Left kidney (tissue), 2 donors: ENCODE measurements around the gene CLDND1. TPM values are rescaled to one million over a fixed set of nuclear protein-coding genes. Genes with fewer than 3 reads are reported as not detected.

ENCODE experiments used
- DNase-seq: peaks from one replicate; pipeline ENCODE4 v3.0.0-alpha.2; 2013
- polyA plus RNA-seq: library from polyadenylated mRNA; unstranded; fragments of 120-200 nt; gene quantifications from one replicate; pipeline ENCODE4 v1.2.1, GENCODE V29; 2013; ENCODE audit not compliant: insufficient read length

The CLDND1 gene
- polyA plus RNA-seq, 1 donor, result 193 TPM

DNA sequence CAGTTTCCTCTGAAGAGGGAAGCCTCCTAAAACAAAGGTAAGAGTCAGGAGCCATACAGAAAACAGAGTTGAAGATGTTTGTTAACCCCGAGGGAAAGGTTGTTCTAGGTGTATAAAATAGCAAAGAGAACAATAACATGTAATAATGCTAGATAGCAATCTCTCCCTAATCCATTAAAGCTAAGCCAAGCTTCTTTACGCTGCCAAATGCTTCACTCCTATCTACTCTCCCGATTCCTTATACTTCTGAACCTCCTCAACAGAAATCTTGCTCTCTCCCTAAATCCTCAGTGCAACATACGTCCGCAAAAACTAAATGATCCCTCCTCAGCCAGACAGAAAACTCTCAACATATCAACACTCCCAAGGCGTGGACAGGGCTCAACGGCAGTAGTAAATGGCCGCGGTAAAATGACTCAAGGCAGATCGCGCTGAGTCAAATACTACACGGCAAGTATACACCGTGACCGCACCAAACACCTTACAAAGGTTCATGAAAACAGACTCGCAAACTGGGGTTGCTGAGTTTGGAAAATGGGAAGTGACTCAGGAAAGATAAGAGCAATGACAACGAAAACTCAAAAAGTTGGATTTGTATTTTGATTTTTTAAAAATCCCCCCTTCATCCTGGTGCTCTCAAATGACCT is 682 bp downstream of the CLDND1 start:
- peak; percentile 57 for DNase-seq

DNA sequence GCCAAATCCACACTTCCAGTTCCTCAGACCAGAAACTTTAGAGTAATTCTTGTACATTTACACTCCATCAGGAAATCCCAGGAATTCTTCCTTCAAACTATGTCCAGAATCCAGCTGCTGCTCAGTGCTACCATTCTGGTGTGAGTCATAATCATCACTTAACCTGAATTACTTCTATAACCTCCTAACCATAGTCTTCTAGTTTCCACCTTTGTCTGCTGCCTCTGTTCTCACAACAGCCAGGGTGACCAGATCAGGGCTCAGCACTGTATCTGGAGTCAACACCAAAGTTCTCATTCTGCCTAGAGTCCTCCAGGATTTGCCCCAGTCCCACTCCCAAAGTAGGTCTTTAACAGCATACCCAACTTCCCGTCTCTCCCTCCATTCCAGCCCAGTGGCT is 3.4 kb downstream of the CLDND1 start:
- no peak for DNase-seq

DNA sequence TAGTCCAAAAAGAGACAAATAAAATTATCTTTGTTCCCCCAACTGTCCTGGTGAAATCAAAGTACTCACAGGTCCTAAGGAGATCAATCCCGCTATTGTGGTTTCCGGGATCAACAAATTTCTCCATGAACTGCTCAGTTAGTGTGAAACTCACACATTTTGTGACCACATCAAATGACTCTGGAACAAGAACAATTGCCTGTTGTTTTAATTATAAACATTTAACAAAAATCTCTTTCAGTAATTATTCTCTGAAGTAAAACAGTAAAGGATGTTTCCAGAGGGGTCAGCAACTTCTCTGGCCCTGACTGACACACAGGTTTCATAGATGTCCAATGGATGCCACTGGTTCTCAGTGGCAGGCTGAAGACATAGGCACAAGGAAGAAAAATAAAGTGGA is 3.9 kb downstream of the CLDND1 start:
- no peak for DNase-seq

DNA sequence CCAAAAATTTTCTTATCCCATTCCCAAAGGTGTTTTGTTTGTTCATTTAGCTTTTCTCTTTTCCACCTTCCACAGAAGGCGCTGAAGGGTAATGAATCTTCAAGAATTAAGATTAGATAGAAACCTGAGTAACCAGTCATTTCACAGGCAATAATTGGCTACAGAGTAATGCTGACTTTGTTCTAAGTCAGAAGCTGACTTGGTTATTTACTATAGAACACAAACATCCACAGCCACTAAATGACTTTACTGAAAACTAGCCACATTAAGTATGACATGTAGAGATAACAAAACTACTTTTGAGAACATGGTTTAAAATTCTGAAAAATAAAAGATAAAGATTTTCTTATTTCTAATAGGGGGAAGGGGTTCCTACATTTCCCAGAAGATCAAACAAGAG is 7.8 kb downstream of the CLDND1 start:
- no peak for DNase-seq

DNA sequence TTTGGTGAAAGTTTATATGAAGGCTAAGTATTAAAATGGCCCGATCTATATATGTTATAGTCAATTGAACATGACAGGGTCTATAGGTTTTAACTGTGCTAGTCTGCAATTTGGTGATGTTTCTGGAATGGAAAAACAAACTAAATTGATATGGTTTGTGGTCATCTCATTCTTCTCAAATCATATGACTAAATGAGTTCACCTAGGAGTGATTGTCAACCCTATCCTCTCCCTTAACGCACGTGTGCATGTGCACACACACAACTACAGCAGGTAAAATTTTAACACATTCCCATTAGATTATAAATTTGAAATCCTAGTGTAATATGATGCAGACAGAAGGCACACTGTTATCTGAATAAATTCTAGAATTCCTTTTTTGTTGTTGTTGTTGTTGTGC is 9.0 kb downstream of the CLDND1 start:
- no peak for DNase-seq

DNA sequence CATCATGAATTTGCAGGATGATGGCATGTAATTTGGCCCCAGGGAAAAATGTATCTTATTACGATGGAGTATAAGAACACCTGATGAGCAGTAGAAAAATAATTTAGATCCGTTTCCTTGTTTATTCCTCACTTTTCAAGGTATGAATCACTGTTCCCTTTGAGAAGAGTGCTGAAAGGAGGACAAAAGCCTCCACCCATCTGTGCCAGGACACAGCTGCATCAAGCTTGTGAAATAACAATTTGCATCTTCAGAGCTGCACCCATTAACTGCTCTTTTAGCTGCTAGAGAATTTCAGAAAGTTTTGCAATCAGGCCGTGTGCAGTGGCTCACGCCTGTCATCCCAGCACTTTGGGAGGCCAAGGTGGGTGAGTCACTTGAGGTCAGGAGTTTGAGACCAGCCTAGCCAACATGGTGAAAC is 9.6 kb downstream of the CLDND1 start:
- no peak for DNase-seq

DNA sequence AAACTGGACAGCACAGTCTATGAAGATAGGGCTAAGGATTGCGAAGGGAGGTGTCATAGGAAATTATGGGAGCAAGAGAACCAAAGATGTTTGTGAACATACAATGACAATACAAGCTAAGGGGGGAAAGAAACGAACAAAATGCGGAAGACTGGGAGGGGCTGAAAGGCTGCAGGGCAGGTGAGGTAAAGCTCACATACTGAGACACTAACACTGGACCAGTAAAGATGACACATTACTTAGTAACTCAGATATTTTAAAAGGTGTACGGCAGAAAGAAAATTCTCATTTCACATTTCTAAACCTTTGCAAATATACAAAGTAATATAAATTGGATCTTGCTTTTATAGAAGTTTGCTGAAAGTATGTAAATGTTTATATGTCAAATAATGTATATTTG is 10.1 kb downstream of the CLDND1 start:
- DNase-seq, result no peak

DNA sequence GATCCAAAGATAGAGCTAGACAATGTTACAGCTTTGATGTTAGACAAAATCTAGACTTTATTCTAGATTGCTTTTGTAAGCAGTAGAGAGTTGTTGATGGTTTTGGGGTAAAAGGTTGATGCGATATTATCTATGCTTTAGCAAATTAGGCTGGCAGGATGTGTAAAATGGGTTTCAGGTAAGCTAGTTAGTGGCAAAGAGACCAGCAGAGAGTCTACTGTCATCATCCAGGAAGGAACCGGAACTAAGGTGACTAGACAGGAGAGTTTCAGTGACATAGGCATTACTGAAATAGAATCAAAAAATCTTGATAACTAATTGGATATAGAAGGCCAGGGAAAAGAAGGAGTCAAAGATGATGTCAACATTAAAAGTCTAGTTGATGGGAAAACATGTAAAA is 14.1 kb downstream of the CLDND1 start:
- DNase-seq, result no peak

DNA sequence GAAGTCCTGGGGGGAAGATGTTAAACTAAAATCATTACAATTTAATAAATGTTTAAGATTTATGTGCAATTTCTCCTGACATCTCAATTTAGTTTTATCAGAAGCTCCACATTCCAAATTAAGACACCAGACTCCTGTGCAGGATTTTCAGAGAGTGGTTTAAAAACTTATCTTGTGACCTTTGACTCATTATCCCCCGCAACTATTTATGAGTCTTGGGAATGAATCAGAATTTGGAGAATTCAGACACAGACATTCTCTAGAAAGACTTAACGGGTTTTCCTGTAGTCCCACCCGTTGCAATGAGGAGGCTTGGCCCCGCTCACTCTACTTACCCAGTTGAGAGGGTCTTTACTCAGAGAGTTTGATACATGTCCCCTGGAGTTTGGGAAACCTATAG is 18.2 kb downstream of the CLDND1 start:
- no peak for DNase-seq

DNA sequence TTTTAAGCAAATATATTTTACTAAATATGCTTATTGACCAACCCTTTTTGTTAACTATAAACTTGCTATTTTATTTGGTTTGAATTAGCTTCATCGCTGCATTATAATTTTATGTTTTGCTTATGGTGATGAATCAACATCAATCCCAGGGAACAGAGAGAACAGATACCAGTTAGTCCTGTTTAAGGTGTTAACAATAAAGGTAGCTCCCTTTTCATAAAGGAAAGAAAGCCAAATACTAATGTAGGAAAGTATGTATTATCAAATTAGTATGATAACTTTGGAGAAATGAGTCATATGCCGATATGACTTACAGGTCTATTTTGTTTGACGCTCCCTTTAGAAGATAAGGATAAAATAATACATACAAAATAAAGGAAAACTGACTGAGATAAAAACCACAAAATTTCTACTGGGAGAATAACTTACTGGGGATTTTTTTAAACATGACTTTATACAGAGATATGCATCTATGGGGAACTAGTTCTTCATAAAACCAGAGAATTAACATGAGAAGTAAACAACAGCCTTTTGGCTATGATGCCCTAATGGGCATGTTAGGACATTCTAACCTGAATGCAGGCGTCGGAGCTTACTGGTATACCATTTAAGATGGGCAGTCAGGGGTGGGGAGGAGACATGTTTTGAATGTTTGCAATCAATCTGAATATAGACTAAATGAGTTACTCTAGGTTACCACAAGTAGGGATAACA is 20.7 kb downstream of the CLDND1 start:
- DNase-seq, result no peak

DNA sequence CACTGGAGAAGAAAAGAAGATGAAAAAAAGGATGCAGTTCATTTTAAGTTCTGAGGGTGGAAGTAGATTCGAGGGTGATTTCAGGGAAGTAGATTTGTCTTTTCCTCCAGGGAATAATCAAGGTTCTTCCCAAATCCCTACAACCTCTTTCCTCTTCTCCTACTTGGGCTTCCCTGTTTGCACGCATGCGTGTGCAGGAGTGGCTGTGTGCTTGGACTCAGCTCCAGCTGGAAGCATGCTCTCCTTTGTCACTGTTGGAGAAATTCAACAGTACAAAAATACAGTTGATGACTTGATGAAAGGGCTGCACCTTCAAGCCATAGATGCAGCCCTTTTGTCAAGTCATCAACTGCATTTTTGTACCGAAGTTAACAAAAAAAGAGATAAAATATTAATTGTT is 21.4 kb downstream of the CLDND1 start:
- no peak for DNase-seq

DNA sequence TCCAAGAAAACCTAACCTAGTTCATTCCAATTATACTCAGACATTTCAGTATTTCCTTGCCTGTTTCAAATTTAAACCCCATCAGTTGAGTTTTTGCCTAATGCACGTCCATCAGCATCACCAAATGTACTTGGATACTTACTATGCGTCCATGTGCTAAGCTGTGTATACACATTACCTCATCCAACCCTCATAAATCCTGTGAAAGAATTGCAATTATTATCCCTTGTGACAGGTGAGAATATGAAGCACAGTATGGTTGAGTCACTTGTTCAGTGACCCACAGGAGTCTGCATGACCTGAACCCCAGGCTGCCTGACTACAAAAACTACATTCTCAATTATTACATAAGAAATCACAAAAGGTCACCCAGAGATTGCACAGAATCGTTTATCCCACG is 22.7 kb downstream of the CLDND1 start:
- no peak for DNase-seq

DNA sequence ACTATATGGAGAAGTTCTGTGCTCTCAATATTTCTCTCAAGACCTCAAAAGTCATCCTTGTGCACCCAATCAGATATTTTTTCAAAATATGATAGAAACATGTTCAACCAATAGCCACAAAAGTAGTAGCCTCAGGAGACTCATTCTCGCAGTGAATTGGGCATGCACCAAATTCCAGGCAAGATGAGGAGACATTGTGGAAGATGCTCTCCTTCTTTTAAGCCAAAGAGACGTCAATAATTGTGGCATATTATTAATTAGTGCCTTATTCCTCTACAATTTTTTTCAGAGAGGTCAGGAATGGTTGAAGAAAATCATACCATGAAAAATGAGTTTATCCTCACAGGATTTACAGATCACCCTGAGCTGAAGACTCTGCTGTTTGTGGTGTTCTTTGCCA is 25.3 kb downstream of the CLDND1 start, which contains the start of gene OR5K2:
Gene OR5K2 (plus strand): TSS at position 301 of the 400 bp plus-strand sequence. CDS start 0 bp downstream, at position 301.
- DNase-seq, result no peak

DNA sequence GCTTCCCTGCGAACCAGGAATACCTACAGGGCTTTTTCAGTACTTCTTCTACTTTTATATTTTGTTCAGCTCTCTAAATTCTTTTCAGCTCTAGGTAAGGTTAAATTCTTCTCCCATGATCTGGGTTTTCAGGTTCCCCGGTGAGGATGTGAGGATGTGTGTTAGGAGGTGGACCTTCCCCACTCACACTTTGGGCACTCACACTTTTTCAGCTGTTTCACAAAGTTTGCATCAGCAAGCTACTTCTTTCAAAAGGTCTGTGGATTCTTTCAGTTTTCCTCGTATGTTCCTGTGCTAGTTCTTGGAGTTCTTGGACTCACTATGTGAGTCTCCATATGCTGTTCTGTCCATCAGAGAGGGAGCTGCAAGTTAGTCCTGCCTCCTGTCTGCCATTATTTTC is 39.1 kb downstream of the CLDND1 start:
- no peak for DNase-seq

DNA sequence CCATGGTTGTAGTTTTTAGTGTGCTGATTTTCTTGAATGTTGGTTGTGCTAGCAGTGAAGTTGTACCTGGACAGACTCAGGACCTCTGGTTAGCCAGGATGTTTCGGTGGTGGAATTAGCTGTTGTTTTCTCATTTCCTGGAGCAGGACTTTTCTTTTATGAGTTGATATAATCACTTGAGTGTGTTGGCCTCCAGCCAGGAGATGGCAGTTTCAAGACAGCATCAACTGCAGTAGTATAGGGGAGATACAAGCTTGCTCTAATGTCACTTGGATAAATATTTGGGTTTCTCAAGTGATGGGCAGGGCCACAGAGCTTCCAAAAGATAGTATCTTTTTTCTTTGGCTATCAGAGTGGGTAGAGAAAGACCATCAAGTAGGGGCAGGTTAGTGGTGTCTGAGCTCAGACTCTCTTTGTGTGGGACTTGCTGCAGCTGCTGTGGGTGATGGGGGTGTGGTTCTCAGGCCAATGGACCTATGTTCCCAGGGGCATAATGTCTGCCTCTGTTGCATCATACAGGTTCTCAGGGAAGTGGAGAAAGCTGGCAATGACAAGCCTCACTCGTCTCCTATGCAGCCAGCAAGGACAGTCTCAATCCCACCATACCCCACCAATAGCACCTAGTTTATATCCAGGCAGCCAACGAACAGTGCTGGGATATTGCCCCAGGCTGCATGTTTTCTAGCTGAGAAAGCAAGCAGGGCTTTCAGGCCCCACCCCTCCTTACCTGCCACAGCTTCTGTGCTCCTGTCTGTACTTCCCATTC is 39.8 kb downstream of the CLDND1 start:
- DNase-seq, result no peak

Other genes with a start within 250 kb of the CLDND1 start
- gene OR5H2, start 240.4 kb downstream of the CLDND1 start, polyA plus RNA-seq, result not detected
- not detected for gene OR5K4, start 169.0 kb downstream of the CLDND1 start, polyA plus RNA-seq
- gene OR5K3, start 132.2 kb downstream of the CLDND1 start, polyA plus RNA-seq, result not detected
- not detected for gene OR5K1, start 59.7 kb downstream of the CLDND1 start, polyA plus RNA-seq
- 1.2 TPM for gene OR5K2, start 25.2 kb downstream of the CLDND1 start, polyA plus RNA-seq
- gene GPR15, start 9.1 kb upstream of the CLDND1 start, polyA plus RNA-seq, result not detected
- 27.1 TPM for gene CPOX, start 70.7 kb upstream of the CLDND1 start, polyA plus RNA-seq
- 100 TPM for gene ST3GAL6, start 240.4 kb upstream of the CLDND1 start, polyA plus RNA-seq